Hepatocyte (in vitro differentiated cells): Measurements from ENCODE around the gene PIGS. TPM values are rescaled to one million over a fixed set of nuclear protein-coding genes. Genes with fewer than 3 reads are reported as not detected.

Experiments used
- DNase-seq: peaks from one replicate; pipeline ENCODE4 v3.0.0-alpha.2; 2016; ENCODE audit warnings: low spot score
- H2AFZ ChIP-seq: fragments of 200-600 bp; sonication (generic); 2 replicates; pipeline ENCODE4 v1.6.0; 2016; ENCODE audit warnings: antibody characterized with exemption, mild to moderate bottlenecking
- H3K27ac ChIP-seq: fragments of 200-600 bp; sonication (generic); 2 replicates; pipeline ENCODE4 v1.5.1; 2016; ENCODE audit warnings: mild to moderate bottlenecking
- H3K27me3 ChIP-seq: fragments of 200-600 bp; sonication (generic); 2 replicates; pipeline ENCODE4 v1.6.1; 2016
- H3K36me3 ChIP-seq: fragments of 200-600 bp; sonication (generic); replicated peaks from 2 replicates; pipeline ENCODE4 v1.5.1; 2016; ENCODE audit warnings: low read depth; ENCODE audit not compliant: insufficient read depth
- H3K4me1 ChIP-seq: fragments of 200-600 bp; sonication (generic); 2 replicates; pipeline ENCODE4 v1.5.1; 2016; ENCODE audit warnings: mild to moderate bottlenecking, moderate library complexity; ENCODE audit not compliant: insufficient read depth
- H3K4me2 ChIP-seq: fragments of 200-600 bp; sonication (generic); 2 replicates; pipeline ENCODE4 v1.6.0; 2016
- H3K4me3 ChIP-seq: fragments of 200-600 bp; sonication (generic); 2 replicates; pipeline ENCODE4 v1.5.1; 2016; ENCODE audit warnings: mild to moderate bottlenecking
- H3K79me2 ChIP-seq: fragments of 200-600 bp; sonication (generic); 2 replicates; pipeline ENCODE4 v1.6.0; 2017; ENCODE audit warnings: mild to moderate bottlenecking
- H3K9me2 ChIP-seq: fragments of 200-600 bp; sonication (generic); replicated peaks from 2 replicates; pipeline ENCODE4 v1.6.0; 2017; ENCODE audit warnings: mild to moderate bottlenecking; ENCODE audit not compliant: insufficient read depth
- H3K9me3 ChIP-seq: fragments of 200-600 bp; sonication (generic); 2 replicates; pipeline ENCODE4 v1.5.1; 2016; ENCODE audit warnings: low read depth, mild to moderate bottlenecking
- H4K20me1 ChIP-seq: fragments of 200-600 bp; sonication (generic); 2 replicates; pipeline ENCODE4 v1.6.0; 2016; ENCODE audit warnings: mild to moderate bottlenecking; ENCODE audit not compliant: insufficient read depth, poor library complexity, severe bottlenecking
- CTCF ChIP-seq: fragments of 200-600 bp; sonication (generic); IDR thresholded peaks from 2 replicates; pipeline ENCODE4 v1.5.1; 2016; ENCODE audit warnings: antibody characterized with exemption, mild to moderate bottlenecking; ENCODE audit not compliant: poor library complexity
- EZH2 ChIP-seq: fragments of 200-600 bp; sonication (generic); IDR thresholded peaks from 2 replicates; pipeline ENCODE4 v1.6.1; 2016; ENCODE audit warnings: antibody characterized with exemption, mild to moderate bottlenecking, borderline replicate concordance
- EZH2phosphoT487 ChIP-seq: fragments of 200-600 bp; sonication (generic); IDR thresholded peaks from one replicate; pipeline ENCODE4 v1.6.1; 2018; ENCODE audit warnings: antibody characterized with exemption, mild to moderate bottlenecking, low read depth, moderate library complexity; ENCODE audit not compliant: unreplicated experiment, severe bottlenecking
- WGBS: methylation state at CpG from one replicate; pipeline ENCODE4 v1.1.6; 2016; ENCODE audit warnings: low lambda C conversion rate; ENCODE audit errors: missing lambda C conversion rate; 5-methylcytosine and 5-hydroxymethylcytosine counted together
- polyA plus RNA-seq: library from polyadenylated mRNA; unstranded; fragments of >200 nt; fragmentation: Nextera tagmentation; extraction: Ambion mirVana; gene quantifications from 2 replicates; pipeline ENCODE4 v1.2.1, GENCODE V29; 2016
- total RNA-seq: library from RNA; depleted of rRNA; stranded (reverse); fragments of >200 nt; gene quantifications from 2 replicates; pipeline ENCODE4 v1.2.3, GENCODE V29; 2014

The PIGS gene
- total and polyA plus RNA-seq, 2 experiments from 2014 or later: 59.1 to 65.4 TPM

GRCh38 chr17:28570716-28571360, 486 bp downstream of the PIGS start:
- TF ChIP-seq CTCF: no peak
- no peak for TF ChIP-seq EZH2phosphoT487
- no peak for TF ChIP-seq EZH2
- Histone ChIP-seq H2AFZ (peak overlapping the region; percentile 83), H3K4me2 (peak overlapping the region; percentile 81), H3K9me3 (no peaks in the 10 kb centered on the region), H3K36me3 (no peaks in the 10 kb centered on the region), H3K4me1 (peaks cover 12% of the 10 kb centered on the region), H4K20me1 (no peaks in the 10 kb centered on the region), H3K27ac (peak overlapping the region; percentile 70), H3K27me3 (no peaks in the 10 kb centered on the region), H3K4me3 (peak overlapping the region; percentile 61), H3K79me2 (peaks cover 37% of the 10 kb centered on the region), H3K9me2 (no peaks in the 10 kb centered on the region)
- DNase-seq: peak; percentile 67
- WGBS: 2% methylated on average over 23 of the region's 39 CpGs

GRCh38 chr17:28569446-28569845, 1.9 kb downstream of the PIGS start:
- DNase-seq: no peak
- no peak for TF ChIP-seq EZH2
- no peak for TF ChIP-seq EZH2phosphoT487
- TF ChIP-seq CTCF: no peak
- 95% methylated on average over 1 of the region's 1 CpG for WGBS
- no peaks in the 10 kb centered on the region for H3K36me3 ChIP-seq
- no peaks in the 10 kb centered on the region for H3K9me2 ChIP-seq
- H3K4me2 ChIP-seq: no peak overlapping the region
- H3K4me3 ChIP-seq: no peak overlapping the region
- no peaks in the 10 kb centered on the region for H3K9me3 ChIP-seq
- peaks cover 43% of the 10 kb centered on the region for H3K79me2 ChIP-seq
- peaks cover 12% of the 10 kb centered on the region for H3K4me1 ChIP-seq
- no peaks in the 10 kb centered on the region for H3K27me3 ChIP-seq
- H4K20me1 ChIP-seq: no peaks in the 10 kb centered on the region
- H3K27ac ChIP-seq: no peak overlapping the region
- H2AFZ ChIP-seq: no peak overlapping the region

GRCh38 chr17:28567604-28568003, 3.7 kb downstream of the PIGS start:
- Histone ChIP-seq H3K4me1 (peaks cover 9% of the 10 kb centered on the region), H3K9me3 (no peaks in the 10 kb centered on the region), H3K79me2 (peaks cover 43% of the 10 kb centered on the region), H3K4me3 (no peak overlapping the region), H3K27me3 (no peaks in the 10 kb centered on the region), H3K27ac (no peak overlapping the region), H3K36me3 (no peaks in the 10 kb centered on the region), H3K9me2 (no peaks in the 10 kb centered on the region), H3K4me2 (no peak overlapping the region), H4K20me1 (no peaks in the 10 kb centered on the region), H2AFZ (no peak overlapping the region)
- no peak for TF ChIP-seq EZH2
- TF ChIP-seq CTCF: no peak
- TF ChIP-seq EZH2phosphoT487: no peak
- WGBS: 97% methylated on average over 3 of the region's 3 CpGs
- DNase-seq: no peak
